ENCODE results near the gene COMMD1.

GRCh38 chr2:61910603-61911002, 5.1 kb downstream of the COMMD1 start:
- TF ChIP-seq, protein P1, sequence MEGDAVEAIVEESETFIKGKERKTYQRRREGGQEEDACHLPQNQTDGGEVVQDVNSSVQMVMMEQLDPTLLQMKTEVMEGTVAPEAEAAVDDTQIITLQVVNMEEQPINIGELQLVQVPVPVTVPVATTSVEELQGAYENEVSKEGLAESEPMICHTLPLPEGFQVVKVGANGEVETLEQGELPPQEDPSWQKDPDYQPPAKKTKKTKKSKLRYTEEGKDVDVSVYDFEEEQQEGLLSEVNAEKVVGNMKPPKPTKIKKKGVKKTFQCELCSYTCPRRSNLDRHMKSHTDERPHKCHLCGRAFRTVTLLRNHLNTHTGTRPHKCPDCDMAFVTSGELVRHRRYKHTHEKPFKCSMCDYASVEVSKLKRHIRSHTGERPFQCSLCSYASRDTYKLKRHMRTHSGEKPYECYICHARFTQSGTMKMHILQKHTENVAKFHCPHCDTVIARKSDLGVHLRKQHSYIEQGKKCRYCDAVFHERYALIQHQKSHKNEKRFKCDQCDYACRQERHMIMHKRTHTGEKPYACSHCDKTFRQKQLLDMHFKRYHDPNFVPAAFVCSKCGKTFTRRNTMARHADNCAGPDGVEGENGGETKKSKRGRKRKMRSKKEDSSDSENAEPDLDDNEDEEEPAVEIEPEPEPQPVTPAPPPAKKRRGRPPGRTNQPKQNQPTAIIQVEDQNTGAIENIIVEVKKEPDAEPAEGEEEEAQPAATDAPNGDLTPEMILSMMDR (conservative IDR thresholded peaks at IDR 0.05 in 1 of 2, IDR thresholded peaks at IDR 0.05 in 1 of 2; ENCODE audit: low read depth in 1 of 2, low read length in 2 of 2) = peak in 1 of 2 donors; percentile 29
- no peak for TF ChIP-seq EZH2 (IDR thresholded peaks at IDR 0.05; ENCODE audit: low read length, missing control alignments)
